Jurkat, Clone E6-1 (cell line): ENCODE data around the gene IRAK1.

Experiments used
- DNase-seq: peaks from one replicate; pipeline ENCODE4 v3.0.0-alpha.2; 2011; ENCODE audit warnings: low read depth, low spot score
- H3K4me3 ChIP-seq: 2 replicates; pipeline ENCODE4 v1.5.1; 2011; ENCODE audit warnings: mild to moderate bottlenecking, low read length, control low read depth, moderate library complexity

Gene IRAK1

DNA sequence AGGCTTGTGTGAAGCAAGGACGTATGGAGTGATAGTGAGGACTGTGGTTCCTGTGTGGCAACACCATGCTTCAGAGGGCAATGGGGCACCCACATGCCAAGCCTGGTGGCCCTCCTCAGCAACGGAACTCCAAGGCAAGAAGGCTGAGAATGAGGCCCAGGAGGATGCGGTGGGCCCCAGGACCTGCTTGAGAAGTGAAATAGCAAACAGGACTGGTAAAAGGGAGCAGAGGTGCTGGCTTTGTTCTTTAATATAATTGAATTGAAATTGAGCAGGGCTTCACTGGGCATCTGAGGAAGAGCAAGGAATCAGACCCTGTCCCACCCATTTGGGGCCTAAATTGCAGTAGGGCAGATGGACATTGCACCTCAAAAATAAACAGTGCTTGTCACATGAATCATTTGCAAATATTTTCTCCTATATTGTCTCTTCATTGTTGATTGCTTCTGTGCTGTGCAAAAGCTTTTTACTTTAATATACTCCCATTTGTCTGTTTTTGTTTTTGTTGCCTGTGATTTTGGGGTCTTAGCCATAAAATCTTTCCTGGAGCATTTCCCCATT, 44.9 kb downstream of the IRAK1 start:
- no peak for DNase-seq
- no peak overlapping the region for H3K4me3 ChIP-seq

DNA sequence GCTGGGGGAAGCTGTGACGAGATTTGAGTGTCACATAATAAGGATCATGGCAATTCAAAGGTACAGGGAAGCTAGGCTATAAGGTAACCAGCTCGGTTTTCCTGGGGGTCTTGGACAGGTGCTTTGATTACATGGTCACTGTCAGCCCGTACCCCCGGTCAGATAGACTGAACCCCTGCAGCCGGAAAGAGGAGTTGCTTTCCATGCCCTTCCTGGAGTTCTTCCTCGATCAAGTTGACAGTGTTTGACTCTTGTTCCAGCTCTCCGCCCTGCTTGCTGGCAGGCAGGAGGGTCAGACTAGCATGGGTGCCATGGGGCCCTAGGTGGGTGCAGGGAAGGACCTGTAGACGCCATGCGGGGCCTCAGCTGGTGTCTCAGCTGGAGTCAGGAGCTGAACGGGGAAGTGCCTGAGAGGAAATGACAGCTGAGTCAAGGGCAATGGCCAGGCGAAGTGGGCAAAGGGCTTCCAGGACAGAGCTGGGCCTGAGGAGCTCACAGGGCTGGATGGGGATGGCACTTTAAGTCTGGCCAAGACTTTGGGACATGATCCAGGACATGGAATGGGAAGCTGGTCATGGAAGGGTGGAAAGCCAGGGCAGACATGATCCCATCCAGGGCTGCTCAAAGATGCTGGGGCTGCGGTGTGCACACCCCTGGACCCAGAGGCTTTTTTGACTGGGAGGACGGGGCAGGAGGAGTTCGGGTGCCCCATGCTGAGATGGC, 45.5 kb downstream of the IRAK1 start:
- H3K4me3 ChIP-seq: peak overlapping the region; percentile 68

DNA sequence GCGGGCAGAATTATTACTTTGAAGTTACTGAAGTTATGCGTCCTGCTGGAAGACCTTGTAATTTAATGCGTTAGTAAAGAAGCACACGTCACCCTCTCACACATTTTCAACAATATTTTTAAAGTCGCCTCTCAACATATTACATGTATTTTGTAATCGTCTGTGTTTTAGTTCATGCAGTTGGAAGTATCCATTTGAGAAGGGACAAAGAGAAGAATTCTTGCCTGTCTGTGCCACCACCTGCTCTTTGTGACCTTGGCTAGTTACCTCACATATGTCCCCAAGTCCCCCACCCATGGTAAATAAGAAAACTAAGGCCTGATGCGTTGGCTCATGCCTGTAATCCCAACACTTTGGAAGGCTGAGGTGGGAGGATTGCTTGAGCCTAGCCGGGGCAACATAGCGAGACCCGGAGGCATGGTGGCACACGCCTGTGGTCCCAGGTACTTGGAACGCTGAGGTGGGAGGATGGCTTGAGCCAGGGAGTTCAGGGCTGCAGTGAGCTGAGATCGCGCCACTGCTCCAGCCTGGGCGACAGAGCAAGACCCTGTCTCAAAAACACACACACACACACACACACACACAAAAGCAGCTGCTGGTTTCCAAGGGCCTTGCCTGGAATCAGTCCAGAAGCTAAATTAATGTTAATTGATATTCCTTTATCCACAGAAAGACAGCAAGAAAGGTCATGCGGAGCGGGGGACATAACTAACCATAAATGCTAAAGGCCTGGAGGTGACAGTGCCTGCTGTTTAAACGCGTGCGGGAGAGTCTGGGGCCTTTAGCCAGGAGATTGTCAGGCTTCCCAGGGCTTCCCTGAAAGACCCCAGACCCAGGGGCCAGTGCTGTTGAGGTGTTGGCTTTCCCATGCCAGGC, 46.3 kb downstream of the IRAK1 start:
- DNase-seq: no peak
- H3K4me3 ChIP-seq: peak overlapping the region; percentile 68

More for the DNA sequence above, 45.5 kb downstream of the IRAK1 start:
- no peak for DNase-seq

DNA sequence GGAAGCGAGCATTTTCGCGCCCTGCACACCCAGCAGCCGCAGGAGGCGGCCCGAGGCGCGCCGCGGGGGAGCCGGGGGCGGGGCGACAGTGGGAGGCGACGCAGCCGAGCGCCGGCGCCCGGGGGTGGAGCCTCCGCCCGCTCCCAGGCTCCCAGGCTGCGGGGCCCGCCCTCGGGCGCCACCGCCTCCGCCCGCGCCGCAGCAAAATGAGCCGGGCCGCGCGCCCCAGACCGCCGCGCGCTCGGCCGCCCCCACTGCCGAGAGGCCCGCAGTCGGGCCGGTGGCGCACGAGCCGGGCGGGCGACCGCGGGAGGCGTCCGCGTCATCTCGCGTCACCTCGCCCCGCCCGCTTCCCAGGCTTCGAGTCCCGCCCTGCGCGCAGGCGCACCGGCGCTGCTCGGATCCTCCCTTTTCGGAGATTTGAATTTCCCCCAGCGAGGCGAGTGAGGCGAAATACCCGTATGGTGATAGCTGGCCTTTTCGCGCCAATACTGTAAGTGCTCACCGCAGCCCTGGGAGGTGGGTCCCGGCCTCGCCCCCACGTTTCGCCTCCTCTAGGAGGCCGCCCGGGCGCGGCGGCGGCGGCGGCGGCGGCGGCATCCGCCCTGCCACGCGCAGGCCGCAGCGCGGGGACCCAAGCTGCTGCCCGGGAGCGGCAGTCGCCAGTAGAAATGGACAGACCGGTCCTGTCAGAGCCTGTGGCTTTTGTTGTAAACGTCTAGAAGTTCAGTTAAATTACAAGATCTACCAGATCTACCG, 47.2 kb downstream of the IRAK1 start, which contains the start of gene TMEM187:
TMEM187 (plus strand) TSS at position 387 of the 759 bp plus-strand sequence. CDS start 9,309 bp downstream, outside the sequence.
- DNase-seq: peak; percentile 93
- peak within 1 kb of the TSS; percentile 81 for H3K4me3 ChIP-seq

DNA sequence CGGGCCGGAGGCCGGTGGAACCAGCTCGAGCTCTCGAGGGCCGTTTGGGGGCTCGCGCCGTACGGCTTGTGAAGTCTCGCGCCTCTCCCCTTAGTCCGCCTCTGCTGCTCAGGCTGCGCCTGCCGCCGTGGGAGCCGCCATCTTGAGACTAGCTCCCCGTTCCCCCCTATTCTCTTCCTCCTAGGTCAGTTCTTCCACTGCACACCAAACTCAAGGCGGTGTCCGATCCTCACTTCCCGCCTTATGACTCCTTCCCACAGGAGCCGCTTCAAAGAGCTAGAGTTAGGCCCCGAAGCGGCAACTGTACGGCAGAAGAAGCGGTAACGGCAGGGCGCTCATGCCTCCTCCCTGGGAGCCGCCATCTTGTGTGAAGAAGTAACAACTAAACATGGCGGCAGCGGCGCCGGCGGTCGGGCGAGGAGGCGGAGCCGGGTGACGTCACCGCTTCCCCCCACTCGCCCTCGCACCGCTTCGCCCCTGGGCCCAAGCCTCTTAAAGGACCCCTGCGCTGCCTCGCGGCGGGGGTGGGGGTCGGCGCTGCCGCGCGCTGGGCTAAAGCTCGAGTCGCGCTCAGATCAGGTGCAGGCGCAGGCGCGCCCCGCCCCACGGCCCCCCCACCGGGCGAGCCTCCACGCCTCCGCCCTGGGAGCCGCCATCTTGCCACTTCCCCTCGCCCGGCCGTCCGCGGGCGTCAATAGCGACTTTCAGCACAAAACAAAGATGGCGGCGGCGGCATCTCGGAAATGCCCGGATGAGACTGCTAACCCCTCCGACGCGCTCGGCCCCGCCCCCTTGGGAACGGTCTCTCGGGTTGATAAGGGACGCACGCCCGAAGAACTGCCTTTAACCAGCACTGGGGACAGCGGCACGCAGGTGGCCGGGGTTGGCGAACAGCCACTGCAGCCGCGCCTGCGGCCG, 48.0 kb downstream of the IRAK1 start, which contains the start of gene HCFC1:
HCFC1 (minus strand) TSS at position 369 of the 918 bp plus-strand sequence. CDS start 978 bp downstream, outside the sequence.
- peak; percentile 83 for DNase-seq
- H3K4me3 ChIP-seq: peak within 1 kb of the TSS; percentile 81

DNA sequence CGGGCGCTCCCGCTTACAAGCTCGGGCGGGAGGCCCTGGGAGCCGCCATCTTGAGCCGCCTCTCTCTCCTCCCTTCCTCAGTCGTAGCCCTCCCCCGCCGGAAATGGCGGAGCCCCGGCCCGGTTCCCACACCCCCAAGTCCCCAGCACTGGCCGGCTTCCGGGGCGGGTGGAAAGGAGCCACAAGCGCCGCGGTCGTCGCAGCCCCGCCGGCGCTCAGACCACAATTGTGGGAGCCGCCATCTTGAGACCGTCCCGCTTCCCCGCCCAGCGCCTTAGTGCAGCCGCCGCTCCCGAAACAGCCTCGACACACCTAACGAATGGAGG, 48.6 kb downstream of the IRAK1 start:
- DNase-seq: peak; percentile 80
- peak overlapping the region; percentile 81 for H3K4me3 ChIP-seq

DNA sequence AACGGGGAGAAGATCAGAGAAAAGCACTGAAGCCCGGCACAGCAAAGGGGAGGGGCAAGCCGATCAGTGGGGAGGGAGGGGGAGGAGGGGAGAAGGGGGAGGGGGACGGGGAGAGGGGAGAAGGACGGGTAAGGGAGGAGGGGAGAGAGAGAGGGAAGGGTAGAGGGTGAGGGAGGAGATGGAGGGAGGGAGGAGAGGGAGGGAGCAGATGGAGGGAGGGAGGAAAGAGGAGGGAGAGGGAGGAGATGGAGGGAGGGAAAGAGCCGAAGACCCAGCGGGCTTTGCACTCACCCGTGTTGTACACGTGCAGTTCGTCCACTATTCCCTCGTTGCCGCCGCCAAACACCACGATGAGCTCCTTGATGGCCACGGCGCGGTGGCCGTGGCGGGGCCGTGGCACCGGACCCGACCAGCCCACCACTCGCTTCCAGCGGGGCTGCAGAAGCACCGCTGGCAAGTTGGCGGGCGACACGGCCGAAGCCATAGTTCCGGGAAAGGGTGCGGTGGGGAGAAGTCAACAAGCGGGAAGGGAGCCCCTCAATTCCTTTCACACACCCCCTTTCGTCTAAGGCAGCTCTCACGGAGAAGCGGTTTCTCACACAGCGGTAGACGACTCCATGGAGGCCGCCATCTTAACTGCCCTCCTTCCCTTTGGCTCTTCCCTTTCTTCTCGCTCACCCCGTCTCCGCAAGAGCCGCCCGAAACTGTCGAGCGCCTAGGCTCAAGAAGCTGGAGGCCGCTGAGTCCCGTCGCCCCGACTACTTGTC, 49.2 kb downstream of the IRAK1 start:
- H3K4me3 ChIP-seq: peak overlapping the region; percentile 81
- peak; percentile 80 for DNase-seq

DNA sequence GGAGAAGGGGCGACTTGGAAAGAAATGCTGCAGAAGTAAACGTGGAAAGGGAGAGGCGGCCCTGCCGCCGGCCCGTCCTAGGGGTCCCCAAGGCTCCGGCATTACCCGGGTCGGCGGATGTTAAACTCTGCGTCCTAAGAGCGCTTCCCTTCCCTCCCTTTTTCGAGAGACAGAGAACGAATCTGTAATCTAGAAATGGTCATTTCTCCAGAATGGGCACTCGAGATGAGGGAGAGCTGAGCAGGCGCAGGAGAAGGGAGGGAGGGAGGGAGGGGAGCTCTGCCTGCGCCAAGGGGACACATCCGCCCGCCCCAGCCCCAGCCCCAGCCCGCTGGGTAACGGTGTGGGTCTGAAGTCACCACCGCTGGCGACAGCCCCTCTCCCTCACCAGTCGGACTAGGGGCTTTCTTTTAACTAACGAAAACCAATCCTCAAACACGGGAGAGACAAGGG, 49.8 kb downstream of the IRAK1 start:
- no peak for DNase-seq
- H3K4me3 ChIP-seq: peak overlapping the region; percentile 81

DNA sequence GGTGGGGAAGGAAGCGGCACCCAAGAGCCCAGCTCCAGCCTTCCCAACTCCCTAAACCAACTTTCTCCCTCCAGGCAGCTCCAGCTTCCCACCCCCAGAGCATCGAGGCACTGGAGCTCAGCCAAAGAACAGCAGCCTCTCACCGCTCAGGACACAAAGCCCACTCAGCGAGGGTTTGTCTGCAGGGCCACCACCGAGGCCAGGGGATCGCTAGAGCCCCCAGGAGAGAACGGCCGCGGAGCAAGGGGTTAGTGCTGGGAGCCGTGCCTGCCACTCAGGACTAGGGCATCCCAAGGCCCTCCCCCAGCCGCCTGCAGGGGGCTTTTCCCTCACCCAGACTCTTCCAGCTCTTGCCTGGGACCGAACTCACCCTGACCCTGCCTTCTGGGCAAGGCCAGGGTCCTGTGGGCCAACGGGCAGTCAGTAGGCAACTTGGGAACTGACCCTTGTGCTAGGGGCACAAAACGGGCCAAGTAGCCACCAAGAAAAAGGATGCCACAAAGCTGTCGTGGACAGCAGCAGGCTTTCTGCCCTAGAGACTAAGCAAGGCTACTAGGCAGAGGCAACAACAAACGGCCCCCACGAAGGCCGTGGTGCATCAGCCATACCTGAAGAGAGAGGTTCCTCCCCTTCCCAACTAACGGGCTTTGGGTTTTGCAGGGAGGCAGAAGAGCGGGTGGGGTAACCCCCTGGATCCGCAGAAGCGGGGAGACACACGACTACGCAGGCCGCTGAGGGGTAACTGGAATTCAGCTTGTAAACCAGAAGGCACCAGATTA, 50.4 kb downstream of the IRAK1 start:
- peak overlapping the region; percentile 81 for H3K4me3 ChIP-seq
- no peak for DNase-seq

DNA sequence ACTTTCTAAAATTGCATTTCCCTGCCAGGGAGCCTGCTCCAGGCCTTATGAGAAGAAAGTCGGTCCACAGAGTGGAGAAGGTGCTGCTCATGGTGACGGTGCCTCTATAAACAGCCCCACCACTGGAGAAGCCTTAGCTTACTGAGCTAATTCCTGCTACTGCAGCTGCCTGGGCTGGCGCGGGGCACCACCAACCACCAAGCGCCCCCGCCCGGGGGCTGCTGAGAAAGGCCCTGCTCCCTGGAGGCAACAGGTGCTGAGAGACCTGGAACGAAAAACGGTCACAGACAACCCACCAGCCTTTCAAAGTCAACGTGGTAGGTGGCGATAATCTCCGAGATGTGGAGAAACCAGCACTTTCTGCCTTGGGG, 51.0 kb downstream of the IRAK1 start:
- peak overlapping the region; percentile 81 for H3K4me3 ChIP-seq
- peak; percentile 77 for DNase-seq

DNA sequence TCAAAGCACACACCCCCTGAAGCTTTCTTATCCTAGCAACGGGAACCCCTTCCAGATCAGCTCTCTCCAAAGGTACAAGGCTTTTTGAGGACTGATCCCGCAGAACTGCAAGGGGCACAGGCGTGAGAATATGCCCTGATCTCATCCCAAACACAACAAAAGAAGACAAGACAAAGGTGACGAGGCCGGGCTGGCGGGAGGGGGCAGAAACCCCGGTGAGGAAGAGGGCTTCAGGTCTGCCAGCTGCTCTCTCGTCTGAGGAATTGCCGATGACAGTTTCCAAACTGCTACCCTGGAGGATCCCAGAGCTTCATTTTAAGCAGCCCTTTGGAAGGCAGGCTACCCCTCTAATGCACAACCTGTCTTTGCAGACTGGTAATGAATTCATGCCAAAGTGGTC, 51.4 kb downstream of the IRAK1 start:
- DNase-seq: no peak
- peak overlapping the region; percentile 81 for H3K4me3 ChIP-seq

DNA sequence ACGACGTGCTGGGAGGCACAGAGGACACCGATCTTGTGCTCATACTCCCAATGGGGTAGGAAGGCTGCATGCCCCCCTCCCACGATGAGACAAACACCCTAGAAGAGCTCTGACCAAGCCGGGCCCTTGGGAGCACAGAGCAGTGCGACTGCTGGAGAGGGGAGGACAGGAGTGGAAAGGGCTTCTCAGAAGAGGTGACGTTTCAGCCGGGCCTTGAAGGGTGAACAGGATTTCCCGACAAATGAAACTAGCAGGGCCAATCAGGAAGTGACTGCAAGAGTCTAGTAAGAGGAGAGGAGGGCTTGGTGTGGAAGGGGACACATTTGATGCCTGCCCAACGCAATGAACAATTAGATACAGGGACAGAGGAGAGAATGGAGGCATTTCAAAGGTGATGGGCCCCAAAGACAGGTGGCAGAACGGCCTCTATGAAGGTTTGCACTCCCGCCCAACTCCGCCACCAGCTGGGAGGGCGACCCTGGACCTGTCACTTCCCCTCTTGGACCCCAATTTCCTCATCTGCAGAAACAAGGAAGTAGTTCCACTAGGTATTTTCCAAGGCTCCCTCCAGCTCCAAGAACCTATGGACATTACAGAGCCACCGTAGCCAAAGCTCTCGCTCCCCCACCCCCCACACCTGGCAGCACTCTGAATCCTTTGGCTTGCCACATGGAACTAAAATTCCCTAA, 52.0 kb downstream of the IRAK1 start:
- DNase-seq: no peak
- peak overlapping the region; percentile 81 for H3K4me3 ChIP-seq

DNA sequence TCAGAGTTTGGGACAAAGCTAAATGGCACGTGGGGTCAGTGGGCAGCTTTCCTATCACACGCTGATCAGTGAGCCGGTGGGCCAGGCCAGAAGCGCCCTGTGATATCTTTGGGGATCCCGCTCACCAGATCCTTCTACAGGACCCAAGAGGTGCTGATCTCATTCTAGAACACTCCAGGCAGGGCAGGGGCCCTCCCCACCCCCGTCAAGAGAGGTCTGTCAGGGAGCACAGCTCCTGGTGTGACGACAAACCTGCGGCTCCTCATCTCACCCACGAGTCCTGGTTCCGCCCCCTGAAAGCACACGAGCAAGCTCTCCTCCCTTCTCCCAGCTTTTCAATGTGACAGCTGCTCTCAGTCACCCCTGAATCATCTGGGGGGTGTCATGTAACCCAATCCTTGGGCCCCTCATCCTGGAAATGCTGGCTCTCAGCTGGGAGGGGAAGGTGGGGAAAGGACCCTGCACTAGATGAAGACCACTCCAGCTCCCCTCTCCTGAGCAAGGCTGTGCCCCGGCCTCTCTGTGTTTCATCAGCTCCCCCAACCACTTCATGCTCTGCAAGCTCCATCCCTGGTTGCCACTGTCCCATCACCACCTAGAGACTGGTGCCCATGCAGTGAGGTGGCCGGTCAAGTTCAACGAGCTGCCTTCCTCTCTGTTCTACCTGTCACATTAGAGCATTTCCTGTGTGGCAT, 52.7 kb downstream of the IRAK1 start:
- DNase-seq: no peak

DNA sequence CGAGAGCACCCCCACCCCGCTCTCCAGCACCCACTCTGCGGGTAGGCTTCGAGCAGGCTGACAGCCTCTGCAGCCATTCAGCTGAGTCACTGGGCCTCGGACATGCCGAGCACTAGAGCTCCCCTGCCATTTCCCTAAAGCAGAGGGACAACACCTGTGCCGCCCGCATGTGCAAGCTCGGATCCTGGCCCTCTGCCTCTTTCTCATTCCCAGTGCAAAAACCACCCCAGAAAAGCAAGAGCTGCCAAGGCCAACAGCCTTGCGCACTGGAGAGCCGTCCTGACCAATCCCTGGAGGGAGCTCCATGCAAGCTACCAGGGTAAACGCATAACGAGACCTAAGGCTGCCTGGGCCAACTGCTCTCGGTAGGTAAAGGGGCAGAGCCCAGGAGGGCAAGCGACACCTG, 53.4 kb downstream of the IRAK1 start:
- DNase-seq: no peak
- H3K4me3 ChIP-seq: no peak overlapping the region

More for the DNA sequence above, 52.7 kb downstream of the IRAK1 start:
- H3K4me3 ChIP-seq: peak overlapping the region; percentile 81

DNA sequence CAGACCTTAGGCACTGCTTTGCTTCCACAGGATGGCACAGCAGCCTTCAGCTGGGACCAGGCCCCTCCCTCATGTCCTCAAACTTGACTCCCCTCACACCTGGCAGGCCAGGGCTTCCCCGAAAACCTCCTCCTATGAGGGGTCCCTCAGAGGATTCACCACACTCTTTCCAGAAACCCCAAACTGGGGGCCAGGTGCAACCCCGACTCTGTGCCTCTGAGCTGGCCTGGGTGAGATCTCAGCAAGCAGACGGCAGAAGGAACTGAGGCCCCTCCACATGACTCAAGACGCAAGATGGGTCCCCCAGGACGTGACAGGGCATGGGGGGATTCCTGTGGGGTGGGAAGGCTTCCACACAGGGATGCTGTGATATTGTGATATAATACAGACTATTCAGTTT, 54.3 kb downstream of the IRAK1 start:
- no peak overlapping the region for H3K4me3 ChIP-seq
- no peak for DNase-seq

DNA sequence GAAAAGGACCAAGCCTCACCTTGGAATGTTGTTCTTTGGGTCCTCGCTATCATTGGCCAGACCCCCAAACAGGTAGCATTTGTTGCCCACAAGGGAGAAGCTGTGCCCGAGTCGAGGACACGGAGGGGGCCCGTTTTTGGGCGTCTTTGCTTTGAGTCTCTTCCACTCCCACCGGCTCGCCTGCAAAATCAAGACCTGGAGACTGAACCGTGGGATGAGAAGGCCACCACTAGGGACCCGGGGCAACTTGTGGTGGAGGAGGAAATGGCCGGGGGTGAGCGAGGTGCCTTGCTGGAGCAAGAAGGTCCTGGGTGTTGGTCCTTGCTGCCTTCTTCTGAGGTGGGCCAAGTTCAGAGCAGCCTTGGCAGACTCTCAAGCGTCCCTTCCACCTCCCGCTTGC, 55.6 kb downstream of the IRAK1 start:
- DNase-seq: no peak
- no peak overlapping the region for H3K4me3 ChIP-seq
